GM19452 (cell line): ENCODE results near the gene LEO1.
"Not testable (repeated sequence)": the region's sequence is repeated elsewhere in the genome, so short reads cannot be mapped to it uniquely, and the experiment has no call there.

Experiments used
- ATAC-seq: cut with Tn5 transposase; IDR thresholded peaks from one replicate; pipeline ENCODE4 v1.9.1; 2021; ENCODE audit not compliant: unreplicated experiment

The LEO1 gene

DNA sequence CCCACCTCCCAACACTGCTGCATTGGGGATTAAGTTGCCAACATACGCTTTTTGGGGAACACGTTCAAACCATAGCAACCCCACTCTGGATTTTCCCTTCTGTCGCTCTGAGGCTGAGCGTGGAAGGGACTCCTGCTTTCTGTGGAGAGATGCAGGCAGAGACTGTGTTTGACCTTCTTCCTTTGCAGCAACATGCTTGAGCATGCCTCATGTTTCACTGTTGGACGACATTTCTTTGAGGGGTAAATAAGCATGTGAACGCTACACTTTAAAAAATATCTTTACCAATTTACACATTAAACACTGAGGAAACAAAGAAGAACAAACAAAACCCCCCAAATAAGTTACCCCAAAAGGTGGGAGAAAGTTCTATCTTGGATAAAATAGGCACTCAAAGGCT, 33.2 kb upstream of the LEO1 start:
- no peak for ATAC-seq

DNA sequence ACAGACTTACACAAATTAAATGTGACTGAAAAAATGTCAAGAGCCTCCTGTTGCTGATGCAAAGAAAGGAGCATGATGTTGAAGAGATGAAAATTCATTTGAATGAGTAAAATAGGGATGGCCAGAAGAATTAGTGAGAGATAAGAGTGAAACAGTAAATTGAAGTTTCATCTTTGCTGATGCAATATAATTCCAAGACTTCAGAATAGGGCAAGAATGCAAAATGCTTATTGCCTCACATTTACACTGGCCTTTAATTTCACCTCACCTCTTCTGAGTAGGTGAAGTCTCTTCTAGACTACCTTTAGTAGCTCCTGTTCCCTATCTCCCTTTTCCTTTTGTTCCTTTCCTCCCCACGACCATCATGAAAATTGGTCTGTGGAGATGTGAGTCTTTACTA, 32.1 kb upstream of the LEO1 start:
- ATAC-seq, result no peak

DNA sequence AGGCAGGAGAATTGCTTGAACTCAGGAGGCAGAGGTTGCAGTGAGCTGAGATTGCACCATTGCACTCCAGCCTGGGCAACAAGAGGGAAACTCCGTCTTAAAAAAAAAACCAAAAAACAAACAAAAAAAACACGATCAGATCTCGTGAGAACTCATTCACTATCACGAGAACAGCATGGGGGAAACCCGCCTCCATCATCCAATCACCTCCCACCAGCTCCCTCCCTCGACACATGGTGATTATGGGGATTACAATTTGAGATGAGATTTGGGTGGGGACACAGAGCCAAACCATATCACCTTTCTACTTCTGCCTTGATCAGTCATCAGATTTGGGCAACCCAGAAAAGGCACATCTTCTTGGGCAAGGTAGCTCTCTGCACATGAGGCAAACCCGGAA, 31.5 kb upstream of the LEO1 start:
- ATAC-seq, result not testable (repeated sequence)

DNA sequence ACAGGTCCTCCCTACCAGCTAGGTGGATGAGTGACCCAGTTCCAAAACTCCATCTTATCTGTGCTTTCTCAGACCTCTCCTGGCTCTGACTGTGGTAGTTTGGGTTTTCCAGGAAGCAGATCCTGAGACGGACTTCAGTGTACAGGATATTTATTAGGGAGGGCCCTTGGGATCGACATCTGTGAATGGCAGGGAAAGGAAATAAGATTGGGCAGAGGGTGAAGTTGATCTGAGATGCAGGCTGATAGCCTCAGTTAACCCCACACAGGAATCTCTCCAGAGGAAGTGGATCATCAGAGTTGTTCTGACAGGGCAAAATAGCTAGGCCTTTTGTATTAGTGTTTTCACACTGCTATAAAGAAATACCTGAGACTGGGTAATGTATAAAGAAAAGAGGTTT, 30.8 kb upstream of the LEO1 start:
- no peak for ATAC-seq

DNA sequence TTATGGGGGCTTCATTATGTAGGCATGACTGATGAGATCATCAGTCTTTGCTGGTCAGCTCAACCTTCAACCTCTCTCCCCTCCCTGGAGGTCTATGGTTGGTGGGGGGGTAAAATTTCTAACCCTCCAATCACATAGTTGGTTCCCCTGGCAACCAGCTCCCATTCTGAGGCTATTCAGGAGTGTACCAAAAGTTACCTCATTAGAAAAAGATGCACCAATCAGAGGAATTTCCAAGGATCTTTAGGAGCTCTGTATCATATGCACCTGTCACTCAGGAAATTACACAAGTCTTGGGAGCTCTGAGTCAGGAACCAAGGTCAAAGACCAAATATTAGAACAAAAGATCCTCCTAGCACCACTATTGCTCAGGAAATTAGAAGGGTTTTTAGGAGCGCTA, 21.4 kb upstream of the LEO1 start:
- no peak for ATAC-seq

DNA sequence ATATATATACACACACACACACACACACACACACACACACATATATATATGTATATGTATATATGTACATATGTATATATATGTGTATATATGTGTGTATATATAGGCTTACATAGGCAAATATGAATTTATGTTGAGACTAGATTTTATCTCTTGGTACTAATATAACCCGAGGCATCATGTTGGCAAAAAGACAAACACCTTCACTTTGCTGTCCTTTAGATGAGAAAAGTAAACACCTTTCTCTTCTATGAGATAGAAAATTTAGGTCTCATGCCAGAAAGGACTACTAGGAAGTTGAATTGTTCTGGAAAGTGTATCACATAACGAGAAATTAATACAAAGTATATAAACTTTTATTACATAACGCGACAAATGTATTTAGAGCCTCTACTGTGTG, 19.6 kb upstream of the LEO1 start:
- no peak for ATAC-seq

DNA sequence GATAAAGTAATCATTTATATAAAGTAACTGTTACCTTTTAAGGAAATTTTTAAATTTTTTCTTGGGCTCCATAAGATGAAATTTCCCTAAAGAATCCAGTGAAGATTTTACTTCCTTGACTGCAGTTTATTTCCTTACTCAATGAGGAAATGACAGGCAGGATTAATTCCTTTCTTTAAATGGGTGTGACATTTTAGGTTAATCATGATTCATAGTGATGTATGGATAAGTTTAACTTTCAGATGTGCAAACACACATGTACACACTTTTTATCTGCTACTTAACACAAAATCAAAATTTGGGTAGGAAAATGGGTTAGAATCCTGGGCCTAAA, 11.2 kb upstream of the LEO1 start:
- ATAC-seq, result no peak

DNA sequence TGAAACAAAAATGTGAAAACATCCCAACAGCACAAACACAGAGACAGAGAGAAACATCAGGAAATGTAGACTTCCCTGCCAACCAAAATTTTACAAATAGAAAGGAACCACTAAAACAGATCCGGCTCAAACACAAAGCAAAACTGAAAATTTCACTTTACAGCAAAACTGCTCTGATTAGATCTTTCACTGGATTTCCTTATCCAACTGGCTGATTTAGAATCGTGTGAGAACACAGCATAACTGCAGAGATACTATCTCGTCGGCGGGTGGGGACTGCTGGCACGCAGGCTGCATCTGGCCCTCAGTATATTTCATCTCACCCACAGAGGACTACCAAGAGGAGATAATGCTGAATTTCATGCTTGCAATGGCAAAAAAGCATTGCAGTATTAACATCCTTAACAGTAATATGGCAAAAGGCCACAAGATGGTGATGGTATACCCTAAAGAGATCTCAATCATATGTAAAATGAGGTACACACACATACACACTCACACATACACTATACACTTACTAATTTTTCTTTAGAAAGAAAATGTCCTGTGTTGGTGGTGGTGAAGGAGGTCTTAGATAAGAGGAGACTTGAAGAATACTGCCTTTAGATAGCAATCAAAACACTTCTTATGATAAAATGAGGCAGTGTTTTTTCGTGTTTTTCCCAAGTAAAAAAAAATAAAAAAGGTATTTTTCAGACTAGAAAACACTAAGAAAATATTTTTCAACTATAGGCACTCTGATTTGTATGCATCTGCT, 10.6 kb upstream of the LEO1 start:
- ATAC-seq, result peak; percentile 90

DNA sequence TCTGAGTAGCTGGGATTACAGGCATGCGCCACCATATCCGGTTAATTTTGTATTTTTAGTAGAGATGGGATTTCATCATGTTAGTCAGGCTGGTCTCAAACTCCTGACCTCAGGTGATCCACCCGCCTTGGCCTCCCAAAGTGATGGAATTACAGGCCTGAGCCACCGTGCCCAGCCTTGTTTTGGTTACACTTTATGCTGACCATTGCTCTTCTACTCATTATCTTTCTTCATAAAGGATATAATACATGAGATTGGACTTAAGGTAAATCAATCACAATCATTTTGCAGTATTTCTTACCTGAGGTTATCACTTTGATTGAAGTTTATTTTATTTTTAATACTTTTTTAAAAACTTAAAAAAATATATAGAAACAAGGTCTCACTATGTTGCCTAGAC, 2.2 kb upstream of the LEO1 start:
- ATAC-seq, result no peak

DNA sequence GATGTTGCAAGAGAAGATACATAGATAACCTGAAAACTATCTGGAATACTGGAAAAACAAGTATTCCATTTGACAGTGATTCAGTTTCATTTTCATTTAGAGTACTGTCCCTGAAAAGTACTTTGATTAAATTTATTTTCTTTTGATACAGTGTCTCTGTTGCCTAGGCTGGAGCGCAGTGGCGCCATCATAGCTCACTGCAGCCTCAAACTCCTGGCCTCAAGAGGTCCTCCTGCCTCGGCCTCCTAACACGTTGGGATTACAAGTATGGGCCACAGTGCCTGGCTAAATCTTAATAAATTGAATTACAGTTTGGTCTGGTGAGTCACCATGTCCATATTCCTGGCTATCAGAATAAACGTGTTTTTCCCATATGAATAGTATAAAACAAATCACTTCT, 1.6 kb upstream of the LEO1 start:
- no peak for ATAC-seq

DNA sequence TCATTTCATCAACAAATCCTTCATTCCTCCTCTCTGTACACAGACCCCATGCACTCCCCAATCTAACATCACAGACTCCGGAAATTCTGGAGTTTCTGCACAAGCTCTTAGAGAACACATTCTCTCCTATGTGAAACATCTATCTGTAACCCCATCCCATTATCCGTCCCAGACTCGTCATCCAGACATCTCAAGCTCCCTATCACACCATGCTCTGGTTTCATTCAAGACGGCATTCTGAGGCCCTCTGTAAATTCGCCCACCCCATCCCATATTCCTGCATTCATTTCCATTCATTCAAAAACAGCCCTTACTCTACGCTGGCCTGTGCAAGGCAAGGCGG, 575 bp downstream of the LEO1 start:
- peak; percentile 13 for ATAC-seq

DNA sequence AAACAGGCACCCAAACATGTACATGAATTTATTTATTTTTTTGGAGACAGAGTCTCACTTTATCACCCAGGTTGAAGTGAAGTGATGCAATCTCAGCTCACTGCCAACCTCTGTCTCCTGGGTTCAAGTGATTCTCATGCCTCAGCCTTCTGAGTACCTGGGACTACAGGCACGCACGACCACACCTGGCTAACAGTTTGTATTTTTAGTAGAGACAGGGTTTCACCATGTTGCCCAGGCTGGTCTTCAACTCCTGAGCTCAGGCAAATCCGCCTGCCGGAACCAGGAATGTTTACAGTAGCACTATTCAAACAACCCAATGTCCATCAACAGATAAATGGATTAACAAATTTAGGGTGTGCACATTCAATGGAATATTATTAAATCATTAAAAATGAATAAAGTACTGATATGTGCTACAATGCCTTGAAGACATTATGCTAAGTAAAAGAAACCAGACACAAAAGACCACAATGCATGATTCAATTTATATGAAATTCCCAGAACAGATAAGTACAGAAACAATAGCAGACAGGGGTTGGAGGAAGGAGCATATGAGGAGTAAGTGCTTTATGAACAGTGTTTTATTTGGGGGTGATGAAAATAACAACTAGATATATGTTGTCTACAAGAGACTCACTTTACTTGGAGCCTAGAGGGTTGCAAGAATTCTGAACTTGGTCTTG, 1.3 kb downstream of the LEO1 start:
- no peak for ATAC-seq

DNA sequence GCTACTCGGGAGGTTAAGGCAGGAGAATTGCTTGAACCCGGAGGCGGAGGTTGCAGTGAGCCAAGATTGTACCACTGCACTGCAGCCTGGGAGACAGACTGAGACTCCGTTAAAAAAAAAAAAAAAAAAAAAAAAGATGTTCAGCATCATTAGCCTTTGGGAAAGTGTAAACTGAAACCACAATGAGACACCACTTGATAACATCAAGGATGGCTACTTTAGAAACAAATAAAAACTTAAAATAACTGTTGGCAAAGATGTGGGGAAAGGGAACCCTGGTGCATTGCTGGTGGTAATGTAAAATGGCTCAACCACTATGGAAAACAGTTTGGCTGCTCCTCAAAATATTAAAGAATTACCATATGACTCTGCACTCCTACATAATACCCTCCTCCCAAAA, 1.9 kb downstream of the LEO1 start:
- no peak for ATAC-seq

DNA sequence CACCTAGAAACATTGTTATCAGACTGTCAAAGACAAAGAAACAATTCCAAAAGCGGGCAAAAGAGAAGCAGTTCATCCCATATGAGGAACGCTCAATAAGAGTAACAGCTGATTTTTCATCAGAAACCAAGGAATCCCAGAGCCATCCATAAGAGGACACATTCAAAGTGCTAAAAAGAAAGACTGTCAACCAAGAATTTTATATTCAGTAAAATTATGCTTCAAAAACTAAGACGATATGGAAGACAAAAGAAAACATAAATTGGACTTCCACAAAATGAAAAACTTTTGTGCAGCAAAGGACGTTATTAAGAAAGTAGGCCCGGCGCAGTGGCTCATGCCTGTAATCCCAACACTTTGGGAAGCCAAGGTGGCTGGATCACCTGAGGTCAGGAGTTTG, 4.0 kb downstream of the LEO1 start:
- no peak for ATAC-seq

DNA sequence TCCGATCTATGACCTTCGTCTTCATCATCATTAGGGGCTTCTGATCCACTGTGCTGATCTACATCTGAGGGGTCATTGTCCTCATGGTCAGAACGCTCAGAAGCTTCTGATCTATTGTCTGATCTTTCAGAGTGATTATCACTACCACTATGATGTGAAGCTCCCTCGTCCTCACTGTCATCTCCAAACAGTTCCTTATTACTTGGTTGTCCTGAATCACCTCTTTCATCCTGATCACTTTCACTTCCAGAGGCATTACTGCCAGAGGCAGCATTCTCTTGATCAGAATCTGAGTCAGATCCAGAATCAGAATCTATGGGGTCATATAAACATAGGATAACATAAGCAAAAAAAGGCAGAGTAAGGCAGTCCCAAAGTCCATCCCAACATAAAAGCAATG, 5.4 kb downstream of the LEO1 start:
- no peak for ATAC-seq

DNA sequence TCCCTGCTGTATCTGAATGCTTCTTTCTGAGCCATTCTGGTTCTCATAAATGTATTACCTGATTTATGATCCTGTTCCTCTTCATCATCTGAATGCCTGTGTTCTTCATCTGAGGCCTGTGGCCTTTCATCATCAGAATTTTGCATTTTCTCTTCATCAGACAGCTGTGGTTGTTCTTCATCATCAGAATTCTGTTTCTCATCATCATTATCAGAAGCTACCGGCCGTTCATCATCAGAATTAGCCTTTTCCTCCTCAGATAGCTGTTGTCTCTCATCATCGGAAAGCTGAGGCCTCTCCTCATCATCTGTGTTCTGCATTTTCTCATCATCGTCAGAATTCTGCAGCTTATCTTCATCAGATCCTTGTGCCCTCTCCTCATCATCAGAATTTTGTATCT, 5.9 kb downstream of the LEO1 start:
- ATAC-seq, result no peak

DNA sequence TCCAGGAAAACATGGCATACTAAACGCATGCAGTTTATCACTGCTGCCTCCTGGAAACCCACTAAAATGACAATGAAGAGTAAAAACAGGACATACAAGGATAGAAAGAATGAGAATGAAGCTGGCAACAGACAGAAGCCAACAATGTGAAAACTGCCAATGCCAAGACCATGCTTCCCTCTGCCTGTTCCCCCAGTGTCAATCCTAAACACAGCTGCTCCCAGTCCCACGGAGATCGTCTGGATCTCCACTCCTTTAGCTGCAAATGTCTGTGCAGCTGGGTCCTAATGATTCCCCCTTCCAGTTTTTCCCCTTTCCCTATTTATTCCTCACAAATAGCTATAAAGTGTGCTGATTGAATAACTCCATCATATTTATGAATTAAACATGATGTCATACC, 16.1 kb downstream of the LEO1 start:
- no peak for ATAC-seq

DNA sequence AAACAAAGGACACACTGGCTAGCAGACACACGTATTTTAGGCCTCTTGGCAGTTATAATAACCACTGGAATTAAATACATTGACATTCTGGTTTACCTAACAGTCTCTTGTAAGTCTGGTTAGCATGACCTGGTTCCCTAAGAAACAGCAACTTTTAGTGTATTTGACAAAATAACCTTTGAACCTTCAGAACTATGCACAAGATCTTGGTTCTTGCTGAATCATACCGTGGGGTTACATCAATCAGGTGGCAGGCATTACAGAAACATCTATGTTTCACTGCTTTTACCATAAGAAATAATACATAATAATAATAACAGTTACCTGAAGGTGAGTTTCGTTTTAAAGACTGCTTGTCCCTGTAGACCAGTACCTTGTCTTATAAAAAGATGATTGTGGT, 18.8 kb downstream of the LEO1 start:
- no peak for ATAC-seq

DNA sequence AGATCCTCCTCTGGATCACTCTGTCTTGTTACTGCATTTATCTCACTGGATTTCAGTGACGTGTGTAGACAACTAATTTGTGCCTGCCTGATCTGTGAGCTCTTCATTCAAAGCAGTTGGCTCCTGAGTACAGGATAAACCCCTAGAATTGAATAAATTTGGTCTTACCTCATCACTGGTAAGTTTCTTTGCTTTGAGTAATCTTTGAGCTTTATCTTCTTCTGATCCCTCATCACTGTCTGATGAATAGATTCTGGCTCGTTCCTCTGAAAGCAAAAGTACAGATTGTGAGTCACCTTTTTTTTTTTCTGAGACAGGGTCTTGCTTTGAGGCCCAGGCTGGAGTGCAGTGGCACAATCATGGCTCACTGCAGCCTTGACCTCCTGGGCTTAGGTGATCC, 24.5 kb downstream of the LEO1 start:
- no peak for ATAC-seq

DNA sequence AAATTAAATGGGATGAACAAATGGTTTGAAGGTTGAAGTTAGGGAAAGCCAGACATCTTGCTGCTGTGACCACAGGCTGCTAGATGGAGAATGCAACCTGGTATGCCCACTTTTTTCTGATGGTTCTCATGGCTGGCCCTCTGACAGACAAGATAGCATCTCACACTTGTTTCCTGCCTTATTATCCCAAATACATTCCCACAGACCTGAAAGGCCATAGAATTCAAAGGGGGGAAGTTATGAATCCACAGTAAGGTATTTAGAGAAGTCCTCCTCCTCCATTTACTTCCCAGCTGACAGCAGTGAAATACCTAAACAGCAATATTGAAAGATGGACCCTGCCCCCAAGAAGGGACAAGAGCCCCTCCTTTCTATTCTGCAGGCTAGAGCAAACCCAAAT, 32.4 kb downstream of the LEO1 start:
- no peak for ATAC-seq

DNA sequence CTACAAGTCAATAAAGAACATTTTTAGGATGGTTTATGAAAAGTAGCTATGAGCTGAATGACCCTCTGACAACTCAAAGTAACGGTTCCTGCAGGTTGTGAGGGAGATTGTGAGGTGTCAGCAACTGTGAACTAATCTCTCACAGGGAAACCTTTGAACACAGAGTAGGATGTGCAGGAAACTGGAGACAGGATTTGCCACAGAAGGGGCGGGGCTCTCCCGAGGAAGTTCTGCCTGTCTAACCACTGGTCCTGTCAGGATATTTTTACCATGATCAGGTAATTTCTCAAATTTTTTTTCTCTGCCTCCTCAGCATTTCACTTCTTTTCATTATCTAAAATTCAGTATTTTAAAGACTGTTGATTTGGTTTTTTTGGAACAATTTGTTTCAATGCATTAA, 33.3 kb downstream of the LEO1 start:
- ATAC-seq, result no peak

DNA sequence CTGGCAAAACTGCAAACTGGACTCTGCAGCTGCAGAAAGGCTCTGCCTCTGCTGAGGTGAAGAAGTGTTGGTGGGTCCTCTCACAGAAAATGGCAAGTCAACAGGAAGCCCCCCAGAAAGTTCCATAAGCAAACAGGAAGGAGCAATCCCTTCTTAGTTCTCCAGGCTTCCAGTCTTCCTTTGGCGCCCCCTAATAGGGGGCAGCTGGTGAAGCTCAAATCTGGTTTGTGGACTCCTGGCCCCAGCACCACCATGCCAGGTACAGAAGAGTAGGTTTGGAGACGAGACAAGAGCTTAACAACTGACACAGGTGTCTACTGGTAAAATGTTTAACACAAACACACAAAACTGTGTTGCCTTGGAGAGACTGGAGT, 35.5 kb downstream of the LEO1 start:
- ATAC-seq, result no peak

DNA sequence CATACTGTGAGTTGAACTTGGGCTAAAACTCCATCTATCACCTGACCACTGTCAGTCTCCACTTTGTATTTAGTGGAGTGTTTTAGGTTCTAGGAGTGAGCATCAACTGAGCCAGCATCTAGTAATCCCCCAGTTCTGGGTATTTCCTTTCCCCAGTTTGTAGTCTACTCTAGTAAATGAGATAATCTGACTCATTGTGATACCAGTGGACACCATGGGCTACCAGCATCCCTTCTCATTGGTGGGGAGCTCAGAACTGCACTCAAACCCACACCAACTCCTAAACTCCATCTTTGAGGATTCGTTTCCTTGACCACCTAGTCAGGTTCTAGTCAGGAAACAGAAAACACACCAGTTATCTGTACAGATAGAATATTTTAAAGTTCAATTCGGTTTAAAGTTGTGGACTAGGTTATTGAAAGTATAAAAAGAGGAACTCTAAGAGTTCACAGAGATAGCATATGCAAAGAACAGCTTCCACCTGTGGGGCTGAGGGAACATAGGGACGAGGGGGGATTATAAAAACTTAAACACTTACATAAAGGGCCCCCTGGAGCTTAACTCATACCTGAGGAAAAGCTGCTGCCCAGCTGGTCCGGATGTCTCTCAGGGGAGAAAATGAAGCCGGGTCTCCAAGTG, 36.0 kb downstream of the LEO1 start:
- peak; percentile 90 for ATAC-seq
